OCI-LY1 (cell line): Measurements from ENCODE around the gene HIBADH.

ENCODE experiments used
- CTCF ChIP-seq: fragments of 200-600 bp; sonication (generic), shearing (Covaris generic); IDR thresholded peaks from 2 replicates; pipeline ENCODE4 v1.5.1; 2017; ENCODE audit warnings: mild to moderate bottlenecking, antibody characterized with exemption, low read length, moderate library complexity, mixed read lengths
- EZH2 ChIP-seq: fragments of 200-600 bp; sonication (generic), shearing (Covaris generic); IDR thresholded peaks from 2 replicates; pipeline ENCODE4 v1.8.0; 2017; ENCODE audit warnings: borderline replicate concordance, mixed run types, mild to moderate bottlenecking, antibody characterized with exemption, low read length, moderate library complexity, mixed read lengths

GRCh38 chr7:27640884-27641574 is 21.7 kb downstream of the HIBADH start:
- TF ChIP-seq CTCF (no peak), EZH2 (no peak)
